ENCODE measurements around the gene TAOK1. TPM values are rescaled to one million over a fixed set of nuclear protein-coding genes. Genes with fewer than 3 reads are reported as not detected.

Gene TAOK1
- total RNA-seq, 3 donors from 2014 or later (not counting 1 experiment from before 2014, with no cell fraction given) = 55.4 to 76.9 (median 70.0) TPM

- no peak for DNase-seq
- no peak overlapping the region for H3K4me3 Mint-ChIP-seq
- 87% methylated on average over 5 of the region's 7 CpGs for WGBS (ENCODE audit: insufficient coverage)
- no peak for TF ChIP-seq CTCF (IDR thresholded peaks at IDR 0.05)
- H3K36me3 ChIP-seq (ENCODE audit: control insufficient read depth, insufficient read depth, low read length) = no peaks in the 10 kb centered on the region
- H3K9me3 Mint-ChIP-seq = no peaks in the 10 kb centered on the region
- H3K27ac Mint-ChIP-seq = no peak overlapping the region
- H3K27me3 Mint-ChIP-seq (ENCODE audit: low read depth in 2 of 2) = peaks cover 8% of the 10 kb centered on the region in 2 donors
- no peak overlapping the region for H3K27ac ChIP-seq (ENCODE audit: low read length)
- intact Hi-C loops (cut with micrococcal nuclease) = no loop called here
- peaks cover 3% of the 10 kb centered on the region for H3K27me3 ChIP-seq (ENCODE audit: control insufficient read depth, insufficient read depth, low read length)
- no peak overlapping the region for H3K4me3 ChIP-seq (ENCODE audit: low read length)
- H3K4me1 Mint-ChIP-seq = peaks cover 9 to 36% of the 10 kb centered on the region in 2 donors
- no peak for ATAC-seq
- H3K9me3 ChIP-seq (ENCODE audit: control insufficient read depth, insufficient read depth, low read length) = no peaks in the 10 kb centered on the region
- peaks cover 35% of the 10 kb centered on the region for H3K4me1 ChIP-seq (ENCODE audit: control insufficient read depth, insufficient read depth, low read length)
- H3K36me3 Mint-ChIP-seq = no peaks in the 10 kb centered on the region
Observed at GRCh38 chr17:29595107-29595942, 205.2 kb downstream of the TAOK1 start.

GRCh38 chr17:29595943-29596774, 206.0 kb downstream of the TAOK1 start:
- Histone ChIP-seq H3K27ac (ENCODE audit: low read length) (no peak overlapping the region), H3K36me3 (ENCODE audit: control insufficient read depth, insufficient read depth, low read length) (no peaks in the 10 kb centered on the region), H3K27me3 (ENCODE audit: control insufficient read depth, insufficient read depth, low read length) (peaks cover 3% of the 10 kb centered on the region), H3K9me3 (ENCODE audit: control insufficient read depth, insufficient read depth, low read length) (no peaks in the 10 kb centered on the region), H3K4me1 (ENCODE audit: control insufficient read depth, insufficient read depth, low read length) (peaks cover 27% of the 10 kb centered on the region), H3K4me3 (ENCODE audit: low read length) (no peak overlapping the region)
- TF ChIP-seq CTCF (IDR thresholded peaks at IDR 0.05) = no peak
- WGBS (ENCODE audit: insufficient coverage) = 92% methylated on average over 12 of the region's 12 CpGs
- no peak overlapping the region for H3K27ac Mint-ChIP-seq
- peaks cover 8% of the 10 kb centered on the region in 2 donors for H3K27me3 Mint-ChIP-seq (ENCODE audit: low read depth in 2 of 2)
- no peak overlapping the region for H3K4me3 Mint-ChIP-seq
- no peaks in the 10 kb centered on the region for H3K9me3 Mint-ChIP-seq
- DNase-seq = no peak
- H3K36me3 Mint-ChIP-seq = no peaks in the 10 kb centered on the region
- no peak for ATAC-seq
- H3K4me1 Mint-ChIP-seq = peaks cover 9 to 28% of the 10 kb centered on the region in 2 donors
- intact Hi-C loops (cut with micrococcal nuclease) = no loop called here

- no peaks in the 10 kb centered on the region for H3K36me3 Mint-ChIP-seq
- DNase-seq (no peak), ATAC-seq (no peak)
- peaks cover 8% of the 10 kb centered on the region in 2 donors for H3K27me3 Mint-ChIP-seq (ENCODE audit: low read depth in 2 of 2)
- intact Hi-C loops (cut with micrococcal nuclease) = no loop called here
- H3K4me1 ChIP-seq (ENCODE audit: control insufficient read depth, insufficient read depth, low read length) = peaks cover 20% of the 10 kb centered on the region
- no peak overlapping the region for H3K27ac ChIP-seq (ENCODE audit: low read length)
- no peak overlapping the region for H3K4me3 ChIP-seq (ENCODE audit: low read length)
- TF ChIP-seq CTCF (IDR thresholded peaks at IDR 0.05) = no peak
- H3K4me3 Mint-ChIP-seq = no peak overlapping the region
- H3K36me3 ChIP-seq (ENCODE audit: control insufficient read depth, insufficient read depth, low read length) = no peaks in the 10 kb centered on the region
- H3K9me3 ChIP-seq (ENCODE audit: control insufficient read depth, insufficient read depth, low read length) = no peaks in the 10 kb centered on the region
- 85% methylated on average over 9 of the region's 9 CpGs for WGBS (ENCODE audit: insufficient coverage)
- H3K4me1 Mint-ChIP-seq = peaks cover 6 to 21% of the 10 kb centered on the region in 2 donors
- H3K27me3 ChIP-seq (ENCODE audit: control insufficient read depth, insufficient read depth, low read length) = peaks cover 3% of the 10 kb centered on the region
- no peaks in the 10 kb centered on the region for H3K9me3 Mint-ChIP-seq
- H3K27ac Mint-ChIP-seq = no peak overlapping the region
Observed at GRCh38 chr17:29596811-29597210, 206.6 kb downstream of the TAOK1 start.
